ENCODE results near the gene REPS2.

The REPS2 gene

DNA sequence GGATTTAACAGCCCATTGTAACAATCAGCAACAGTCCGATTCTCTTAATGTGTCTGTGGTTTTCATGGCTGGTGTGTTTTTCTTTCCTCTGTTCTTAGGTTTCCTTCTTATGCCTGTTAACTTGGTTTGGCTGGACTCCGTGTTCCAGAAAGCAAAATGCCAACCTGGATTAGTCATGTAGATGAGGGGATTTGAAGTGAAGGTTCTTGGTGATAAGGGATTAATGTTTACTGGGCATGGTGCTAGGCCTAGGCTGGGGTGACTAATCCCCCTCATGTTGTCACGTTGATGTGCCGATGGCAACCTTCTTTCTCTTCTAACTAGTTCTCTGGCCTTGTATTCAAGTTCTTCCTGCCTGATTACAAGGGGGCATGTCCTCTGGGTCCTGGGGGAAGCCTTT lies 85.9 kb downstream of the REPS2 start:
- no peak for DNase-seq
- Mint-ChIP-seq H3K27me3 (peaks cover 6% of the 10 kb centered on the region), H3K4me3 (no peak overlapping the region), H3K4me1 (peaks cover 6% of the 10 kb centered on the region), H3K9me3 (no peaks in the 10 kb centered on the region), H3K27ac (no peak overlapping the region)
- ATAC-seq: no peak

GRCh38 chrX:17033225-17033624 lies 86.8 kb downstream of the REPS2 start:
- Mint-ChIP-seq H3K27me3 (peaks cover 6% of the 10 kb centered on the region), H3K9me3 (no peaks in the 10 kb centered on the region), H3K27ac (no peak overlapping the region), H3K4me1 (peaks cover 6% of the 10 kb centered on the region), H3K4me3 (no peak overlapping the region)
- ATAC-seq: no peak
- no peak for DNase-seq

- H3K27ac Mint-ChIP-seq: no peak overlapping the region
These were observed 88.7 kb downstream of the REPS2 start for GRCh38 chrX:17035111-17035510.

DNA sequence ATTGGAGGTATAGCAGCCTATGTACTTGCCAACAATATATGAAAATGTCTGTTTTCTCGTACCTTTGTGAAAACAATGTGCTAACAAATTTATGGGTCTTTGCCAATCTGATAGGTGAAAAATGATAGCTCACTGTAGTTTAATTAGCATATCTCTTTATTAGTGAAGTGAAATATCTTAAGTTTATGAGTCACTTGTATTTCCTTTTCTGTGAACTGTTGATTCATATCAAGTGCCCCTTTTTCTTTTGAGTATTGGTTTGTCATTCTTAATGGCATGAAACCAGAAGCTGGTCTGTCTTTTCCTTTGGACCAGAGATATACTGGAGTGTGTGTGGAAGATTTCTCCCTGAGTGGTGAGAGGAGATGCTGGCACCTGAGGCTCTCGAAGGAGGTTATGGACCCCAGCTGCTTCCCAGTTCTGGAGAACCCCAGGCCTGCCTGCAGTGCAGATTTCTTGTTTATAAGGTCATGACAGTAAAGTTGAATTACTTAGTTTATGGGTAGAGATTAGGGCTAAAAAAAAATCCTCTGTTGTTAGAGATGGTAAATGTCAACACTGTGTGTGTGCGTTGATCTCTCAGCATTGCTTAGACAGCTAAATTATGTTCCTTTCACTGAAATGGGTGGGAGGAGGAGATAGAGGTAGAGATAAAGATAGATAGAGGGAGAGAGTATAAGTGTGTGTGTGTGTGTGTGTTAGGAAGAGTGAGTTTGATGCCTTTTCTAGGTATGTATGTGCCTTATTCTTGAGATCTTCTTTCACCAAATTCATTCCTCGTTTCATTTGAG lies 89.9 kb downstream of the REPS2 start:
- DNase-seq: no peak
- H3K27ac Mint-ChIP-seq: no peak overlapping the region
- H3K27me3 Mint-ChIP-seq: peaks cover 6% of the 10 kb centered on the region
- peaks cover 6% of the 10 kb centered on the region for H3K4me1 Mint-ChIP-seq
- H3K4me3 Mint-ChIP-seq: no peak overlapping the region
- no peaks in the 10 kb centered on the region for H3K9me3 Mint-ChIP-seq
- ATAC-seq: no peak

More at GRCh38 chrX:17035111-17035510, 88.7 kb downstream of the REPS2 start:
- H3K9me3 Mint-ChIP-seq: no peaks in the 10 kb centered on the region
- ATAC-seq (no peak), DNase-seq (no peak)
- H3K4me3 Mint-ChIP-seq: no peak overlapping the region
- H3K27me3 Mint-ChIP-seq: peaks cover 6% of the 10 kb centered on the region
- peaks cover 6% of the 10 kb centered on the region for H3K4me1 Mint-ChIP-seq

DNA sequence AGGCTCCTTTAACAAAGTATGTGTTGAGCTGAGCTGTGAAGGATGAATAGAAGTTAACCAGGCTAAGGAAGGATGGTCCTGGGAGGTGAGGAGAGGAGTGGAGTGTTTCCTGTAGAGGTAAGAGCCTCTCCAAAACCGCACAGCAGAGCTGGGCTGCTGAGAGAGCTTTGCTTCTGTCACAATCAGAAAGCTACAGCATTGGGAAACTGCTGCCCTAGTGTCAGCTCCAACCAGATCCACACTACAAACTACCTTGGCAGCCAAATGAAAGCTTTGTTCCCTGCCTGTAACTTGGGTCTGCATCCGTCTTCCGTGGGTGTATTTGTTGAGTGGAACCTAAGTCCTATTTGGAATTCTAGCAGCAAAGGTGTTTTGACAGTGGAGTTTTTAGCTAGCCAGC lies 91.8 kb downstream of the REPS2 start:
- Mint-ChIP-seq H3K4me3 (no peak overlapping the region), H3K9me3 (no peaks in the 10 kb centered on the region), H3K27me3 (peaks cover 6% of the 10 kb centered on the region), H3K4me1 (peaks cover 6% of the 10 kb centered on the region), H3K27ac (no peak overlapping the region)
- ATAC-seq (no peak), DNase-seq (no peak)

GRCh38 chrX:17038681-17039161 lies 92.3 kb downstream of the REPS2 start:
- no peak overlapping the region for H3K4me3 Mint-ChIP-seq
- H3K27me3 Mint-ChIP-seq: peaks cover 3% of the 10 kb centered on the region
- peaks cover 6% of the 10 kb centered on the region for H3K4me1 Mint-ChIP-seq
- H3K9me3 Mint-ChIP-seq: no peaks in the 10 kb centered on the region
- no peak overlapping the region for H3K27ac Mint-ChIP-seq
- DNase-seq (no peak), ATAC-seq (no peak)

GRCh38 chrX:17039826-17040225 lies 93.4 kb downstream of the REPS2 start:
- H3K4me3 Mint-ChIP-seq: no peak overlapping the region
- no peaks in the 10 kb centered on the region for H3K9me3 Mint-ChIP-seq
- no peak for ATAC-seq
- H3K4me1 Mint-ChIP-seq: peaks cover 6% of the 10 kb centered on the region
- no peak for DNase-seq
- H3K27me3 Mint-ChIP-seq: no peaks in the 10 kb centered on the region
- no peak overlapping the region for H3K27ac Mint-ChIP-seq

DNA sequence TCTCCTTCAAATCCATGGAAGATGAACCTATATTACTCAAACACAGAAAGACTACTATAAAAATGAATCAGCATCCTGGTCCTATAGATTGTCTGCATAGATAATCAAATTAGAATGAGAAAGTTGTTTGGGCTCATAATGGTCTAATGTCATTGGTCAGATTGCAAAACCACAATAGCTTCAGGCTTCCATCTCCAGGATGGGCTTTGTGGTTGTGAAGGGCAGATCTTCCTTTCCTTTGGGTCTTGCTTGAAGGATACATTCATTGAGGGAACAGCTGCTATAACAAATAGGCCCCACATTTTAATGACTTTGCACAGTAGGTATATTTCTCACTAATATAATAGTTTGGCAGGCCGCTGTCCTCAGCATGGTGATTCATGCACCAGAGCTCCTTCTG lies 94.3 kb downstream of the REPS2 start:
- H3K4me1 Mint-ChIP-seq: peaks cover 6% of the 10 kb centered on the region
- no peak for ATAC-seq
- H3K9me3 Mint-ChIP-seq: no peaks in the 10 kb centered on the region
- DNase-seq: no peak
- H3K4me3 Mint-ChIP-seq: no peak overlapping the region
- no peaks in the 10 kb centered on the region for H3K27me3 Mint-ChIP-seq
- no peak overlapping the region for H3K27ac Mint-ChIP-seq

- Mint-ChIP-seq H3K4me1 (no peaks in the 10 kb centered on the region), H3K27me3 (no peaks in the 10 kb centered on the region), H3K4me3 (no peak overlapping the region), H3K27ac (no peak overlapping the region), H3K9me3 (no peaks in the 10 kb centered on the region)
- DNase-seq (no peak), ATAC-seq (no peak)
These were observed 95.6 kb downstream of the REPS2 start for GRCh38 chrX:17042037-17042436.

GRCh38 chrX:17046478-17047097 lies 100.1 kb downstream of the REPS2 start:
- no peaks in the 10 kb centered on the region for H3K4me1 Mint-ChIP-seq
- no peaks in the 10 kb centered on the region for H3K9me3 Mint-ChIP-seq
- DNase-seq: peak; percentile 15 to 22
- H3K27ac Mint-ChIP-seq: no peak overlapping the region
- no peak overlapping the region for H3K4me3 Mint-ChIP-seq
- H3K27me3 Mint-ChIP-seq: no peaks in the 10 kb centered on the region
- ATAC-seq: peak; percentile 67

- no peak overlapping the region for H3K4me3 Mint-ChIP-seq
- no peaks in the 10 kb centered on the region for H3K4me1 Mint-ChIP-seq
- ATAC-seq: no peak
- no peak overlapping the region for H3K27ac Mint-ChIP-seq
- no peaks in the 10 kb centered on the region for H3K9me3 Mint-ChIP-seq
- no peak for DNase-seq
- no peaks in the 10 kb centered on the region for H3K27me3 Mint-ChIP-seq
These were observed 100.8 kb downstream of the REPS2 start for GRCh38 chrX:17047224-17047623.

GRCh38 chrX:17052210-17052609 lies 105.8 kb downstream of the REPS2 start:
- Mint-ChIP-seq H3K27ac (no peak overlapping the region), H3K4me1 (no peaks in the 10 kb centered on the region), H3K4me3 (no peak overlapping the region), H3K9me3 (no peaks in the 10 kb centered on the region), H3K27me3 (no peaks in the 10 kb centered on the region)
- ATAC-seq (no peak), DNase-seq (no peak)

- Mint-ChIP-seq H3K27me3 (no peaks in the 10 kb centered on the region), H3K9me3 (no peaks in the 10 kb centered on the region), H3K4me3 (no peak overlapping the region), H3K27ac (no peak overlapping the region), H3K4me1 (no peaks in the 10 kb centered on the region)
- no peak for DNase-seq
- no peak for ATAC-seq
These were observed 106.3 kb downstream of the REPS2 start for GRCh38 chrX:17052793-17053192.

- no peak for ATAC-seq
- Mint-ChIP-seq H3K4me3 (no peak overlapping the region), H3K27ac (no peak overlapping the region), H3K9me3 (no peaks in the 10 kb centered on the region), H3K27me3 (no peaks in the 10 kb centered on the region), H3K4me1 (no peaks in the 10 kb centered on the region)
- no peak for DNase-seq
These were observed 107.0 kb downstream of the REPS2 start for GRCh38 chrX:17053502-17053901.

DNA sequence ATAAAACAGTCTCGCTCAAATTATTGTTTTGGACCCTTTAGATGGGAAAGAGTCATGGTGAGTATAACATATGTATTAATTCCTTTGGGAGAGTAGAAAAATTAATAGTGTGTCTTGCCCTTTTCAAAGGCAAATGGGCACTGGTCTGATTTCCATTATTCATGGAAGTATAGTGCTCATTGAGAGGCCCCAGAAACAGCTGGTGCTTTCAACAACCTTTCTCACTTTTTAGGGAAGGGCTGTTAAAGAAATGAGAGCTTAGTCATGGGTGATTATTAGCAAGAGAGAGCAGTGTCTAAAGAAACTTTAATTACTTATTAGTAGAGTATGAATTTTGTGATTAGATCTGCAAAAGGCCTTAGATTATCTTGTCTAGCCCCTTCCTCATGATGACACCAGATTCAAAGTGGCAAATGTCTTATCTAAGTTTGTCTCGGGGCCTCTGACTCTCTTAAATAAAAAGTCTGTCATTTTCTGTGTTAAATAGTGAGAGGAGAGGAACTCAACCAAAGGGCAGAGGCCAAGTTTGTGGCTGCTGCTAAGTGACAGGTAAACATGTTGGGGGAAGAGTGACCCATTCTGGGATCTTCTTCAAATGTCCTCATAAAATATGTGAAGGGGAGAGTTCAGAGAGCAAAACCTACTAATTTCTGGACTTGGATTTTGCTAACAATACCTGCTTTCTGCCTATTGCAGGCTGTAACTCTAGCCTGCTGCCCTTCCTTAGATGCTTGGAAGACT lies 110.6 kb downstream of the REPS2 start:
- no peak for DNase-seq
- no peak overlapping the region for H3K4me3 Mint-ChIP-seq
- no peaks in the 10 kb centered on the region for H3K4me1 Mint-ChIP-seq

GRCh38 chrX:17062065-17062464 lies 115.6 kb downstream of the REPS2 start:
- DNase-seq: no peak
- no peaks in the 10 kb centered on the region for H3K9me3 Mint-ChIP-seq
- H3K27me3 Mint-ChIP-seq: no peaks in the 10 kb centered on the region
- no peak for ATAC-seq
- H3K27ac Mint-ChIP-seq: no peak overlapping the region
- H3K4me3 Mint-ChIP-seq: no peak overlapping the region
- no peaks in the 10 kb centered on the region for H3K4me1 Mint-ChIP-seq

More for the DNA sequence above, 110.6 kb downstream of the REPS2 start:
- no peaks in the 10 kb centered on the region for H3K27me3 Mint-ChIP-seq
- no peak for ATAC-seq
- H3K27ac Mint-ChIP-seq: no peak overlapping the region
- no peaks in the 10 kb centered on the region for H3K9me3 Mint-ChIP-seq
